ENCODE results near the gene PLXNA3.
A peak's percentile ranks its signal among the peaks of the same experiment; 100 is the strongest.

Gene PLXNA3

DNA sequence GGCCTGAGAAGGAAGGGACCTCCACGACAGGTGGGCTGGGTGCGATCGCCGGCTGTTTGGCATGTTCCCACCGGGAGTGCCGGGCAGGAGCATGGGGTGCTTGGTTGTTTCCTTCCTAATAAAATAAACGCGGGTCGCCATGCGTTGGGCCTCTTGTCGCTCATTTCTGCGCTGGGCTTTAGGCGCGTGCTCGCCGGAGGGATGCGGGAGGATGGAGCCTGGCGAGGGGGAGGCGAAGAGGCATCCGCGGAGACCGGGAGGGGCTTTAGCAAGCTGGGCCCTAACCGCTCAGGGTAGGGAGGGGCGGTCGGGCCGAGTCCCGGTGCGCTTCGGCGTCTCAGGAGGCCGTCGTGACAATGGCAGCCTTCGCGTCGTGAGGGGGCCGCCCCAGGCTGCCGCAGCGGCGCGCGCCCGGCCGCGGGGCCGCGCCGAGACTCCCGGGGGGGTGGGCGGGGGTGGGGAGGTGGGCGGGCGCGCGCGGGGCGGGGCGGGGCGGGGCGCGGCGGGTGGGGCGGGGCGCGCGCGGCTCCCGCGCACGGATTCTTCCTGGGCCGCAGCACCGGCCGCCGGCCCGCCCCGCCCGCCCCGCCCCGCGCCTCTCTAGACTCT is 21.6 kb upstream of the PLXNA3 start:
- DNase-seq = peak; percentile 42

DNA sequence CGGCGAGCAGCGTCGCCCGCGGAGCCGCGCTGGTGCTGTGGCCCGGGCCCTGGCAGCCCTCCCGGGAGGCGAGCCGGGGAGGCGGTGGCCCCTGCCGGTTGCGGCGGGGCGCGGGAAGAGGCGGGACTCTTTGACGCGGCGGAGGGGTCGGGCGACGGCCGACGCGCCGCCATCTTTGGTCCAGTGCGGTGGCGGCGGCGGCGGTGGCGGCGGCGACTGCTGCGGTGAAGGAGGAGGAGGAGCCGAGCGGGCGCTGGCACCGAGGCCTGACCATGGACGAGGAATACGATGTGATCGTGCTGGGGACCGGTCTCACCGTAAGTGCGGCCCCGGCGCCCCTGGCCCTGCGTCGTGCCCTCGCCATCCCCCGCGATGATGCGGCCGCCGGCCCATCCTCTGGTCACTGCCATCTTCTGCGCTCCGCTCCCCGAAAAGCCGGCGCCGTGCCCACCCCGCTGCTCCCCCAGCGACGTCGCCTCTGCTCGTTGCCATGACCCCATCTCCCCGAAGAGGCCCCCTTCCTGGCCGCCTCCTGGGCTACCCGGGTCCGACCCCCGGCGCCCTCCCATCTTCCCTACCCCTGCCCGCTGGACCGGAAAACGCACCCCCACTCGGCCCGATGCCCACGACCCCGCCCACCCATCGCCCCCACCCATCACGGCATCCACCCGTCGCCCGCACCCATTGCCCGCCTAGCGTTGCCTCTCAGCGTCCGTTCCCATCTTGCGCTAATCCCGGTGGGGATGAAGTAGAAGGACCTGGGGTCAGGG is 20.9 kb upstream of the PLXNA3 start, which contains the start of gene GDI1:
Gene GDI1, plus strand, starts transcription at position 172 of the 770 bp plus-strand sequence. Its CDS starts 101 bp downstream, at position 273.
- DNase-seq = peak; percentile 41

DNA sequence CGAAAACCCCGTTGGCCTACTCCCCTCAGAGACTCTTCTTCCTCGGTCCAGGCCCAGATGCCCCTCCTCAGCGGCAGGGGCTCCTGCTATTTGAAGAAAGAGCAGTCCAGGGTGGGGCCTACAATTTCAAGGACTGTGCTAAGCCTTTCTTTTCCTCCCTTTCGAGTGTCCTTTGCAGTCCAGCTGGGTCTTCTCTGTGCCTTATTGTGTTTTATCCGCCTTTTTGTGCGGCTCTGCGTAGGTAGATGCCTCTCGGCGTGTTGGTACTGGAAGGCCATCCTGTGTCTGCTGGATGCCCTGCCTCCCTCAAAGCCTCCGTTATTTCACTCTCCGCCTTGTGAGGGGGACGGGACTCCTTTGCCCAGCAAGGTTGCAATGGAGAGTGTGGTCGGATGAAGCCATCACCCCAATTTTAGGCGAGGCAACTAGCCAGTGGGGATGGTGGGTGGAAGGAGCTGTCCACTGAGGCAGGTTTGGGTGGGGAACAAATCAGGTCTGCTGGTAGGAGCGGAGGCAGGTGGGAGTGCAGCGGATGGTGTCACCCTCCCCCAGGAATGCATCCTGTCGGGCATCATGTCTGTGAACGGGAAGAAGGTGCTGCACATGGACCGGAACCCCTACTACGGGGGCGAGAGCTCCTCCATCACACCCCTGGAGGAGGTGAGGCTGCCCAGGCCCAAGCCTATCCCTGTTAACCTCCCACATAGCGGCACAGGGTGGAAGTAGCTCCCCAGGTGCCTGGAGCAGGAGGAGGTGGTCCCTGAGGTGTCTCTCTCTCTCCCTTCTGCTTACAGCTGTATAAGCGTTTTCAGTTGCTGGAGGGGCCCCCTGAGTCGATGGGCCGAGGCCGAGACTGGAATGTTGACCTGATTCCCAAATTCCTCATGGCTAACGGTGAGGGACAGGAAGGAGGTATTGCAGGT is 19.8 kb upstream of the PLXNA3 start:
- no peak for DNase-seq

DNA sequence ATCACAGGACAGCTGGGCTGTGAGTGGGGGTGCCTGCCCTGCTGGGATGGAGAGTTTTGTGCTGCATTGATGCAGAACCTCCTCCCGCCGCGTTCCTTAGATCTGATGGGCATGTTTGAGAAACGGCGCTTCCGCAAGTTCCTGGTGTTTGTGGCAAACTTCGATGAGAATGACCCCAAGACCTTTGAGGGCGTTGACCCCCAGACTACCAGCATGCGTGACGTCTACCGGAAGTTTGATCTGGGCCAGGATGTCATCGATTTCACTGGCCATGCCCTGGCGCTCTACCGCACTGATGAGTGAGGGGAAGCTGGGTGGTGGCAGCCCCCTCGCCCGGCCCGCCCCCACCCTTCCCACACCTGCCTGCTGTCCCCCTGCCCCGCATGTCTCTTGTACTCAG is 18.2 kb upstream of the PLXNA3 start:
- DNase-seq = no peak

- no peak for DNase-seq
These were observed 17.3 kb upstream of the PLXNA3 start for GRCh38 chrX:154440623-154441357.

- no peak for DNase-seq
These were observed 16.5 kb upstream of the PLXNA3 start for GRCh38 chrX:154441564-154441963.

GRCh38 chrX:154441984-154442707 is 15.9 kb upstream of the PLXNA3 start:
- DNase-seq = no peak

DNA sequence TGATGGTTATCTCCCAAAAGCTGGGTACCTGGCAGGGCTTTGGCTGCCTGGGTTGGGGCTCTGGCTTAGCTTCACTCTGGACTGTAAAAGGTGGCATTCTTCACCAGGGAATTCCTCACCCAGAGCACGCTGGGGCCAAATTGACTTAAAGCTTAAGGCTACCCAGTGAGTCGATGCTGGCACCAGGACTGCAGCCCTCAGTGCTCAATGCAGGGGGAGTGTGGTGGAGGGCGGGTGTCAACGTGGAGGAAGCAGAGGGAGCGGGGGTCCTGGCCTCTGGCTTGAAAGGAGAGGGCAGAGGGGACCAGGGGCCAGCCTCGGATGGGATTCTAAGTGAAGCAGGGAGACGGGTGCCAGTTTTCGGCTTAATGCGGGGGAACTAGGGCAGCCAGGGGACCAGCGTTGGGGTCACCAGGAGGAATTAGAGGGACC is 14.6 kb upstream of the PLXNA3 start:
- DNase-seq = no peak

GRCh38 chrX:154443992-154444754 is 13.9 kb upstream of the PLXNA3 start, which contains the start of gene FAM50A:
TSS of gene FAM50A (plus strand) at chrX:154444141. CDS start at chrX:154444236, 95 bp downstream.
- DNase-seq = peak; percentile 68

GRCh38 chrX:154444755-154445246 is 13.3 kb upstream of the PLXNA3 start:
- DNase-seq = no peak

DNA sequence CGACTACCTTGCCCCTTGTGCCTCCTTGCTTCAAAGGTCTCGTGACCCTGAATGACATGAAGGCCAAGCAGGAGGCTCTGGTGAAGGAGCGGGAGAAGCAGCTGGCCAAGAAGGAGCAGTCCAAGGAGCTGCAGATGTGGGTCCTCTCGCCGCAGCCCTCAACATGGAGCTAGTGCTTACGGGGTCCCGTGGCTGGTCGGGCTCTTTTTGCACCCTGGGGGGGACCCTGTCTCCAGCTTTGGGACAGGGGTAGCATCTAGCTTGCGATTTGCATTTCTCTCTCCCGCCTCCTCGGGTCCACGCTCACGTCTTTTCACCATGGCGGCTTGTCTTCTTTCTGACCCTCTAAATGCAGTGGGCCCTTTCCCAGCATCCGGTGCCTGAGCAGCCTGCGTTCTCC is 12.3 kb upstream of the PLXNA3 start:
- no peak for DNase-seq

DNA sequence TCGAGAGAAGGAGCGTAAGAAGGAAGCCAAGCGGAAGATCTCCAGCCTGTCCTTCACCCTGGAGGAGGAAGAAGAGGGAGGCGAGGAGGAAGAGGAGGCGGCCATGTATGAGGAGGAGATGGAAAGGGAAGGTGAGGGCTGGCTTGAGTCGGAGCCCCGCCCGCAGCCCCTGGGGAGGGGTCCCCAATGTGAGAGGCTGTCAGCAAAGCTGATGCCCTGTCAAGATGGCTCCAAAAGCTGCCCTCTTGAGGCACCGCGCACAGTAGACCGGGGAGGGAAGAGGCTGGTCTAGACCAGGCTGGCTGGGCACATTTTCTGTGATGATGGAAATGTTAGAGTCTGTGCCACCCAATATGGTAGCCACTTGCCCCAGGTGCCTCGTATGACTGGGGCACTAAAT is 11.7 kb upstream of the PLXNA3 start:
- no peak for DNase-seq

- DNase-seq = no peak
These were observed 9.6 kb upstream of the PLXNA3 start for GRCh38 chrX:154448484-154448883.

DNA sequence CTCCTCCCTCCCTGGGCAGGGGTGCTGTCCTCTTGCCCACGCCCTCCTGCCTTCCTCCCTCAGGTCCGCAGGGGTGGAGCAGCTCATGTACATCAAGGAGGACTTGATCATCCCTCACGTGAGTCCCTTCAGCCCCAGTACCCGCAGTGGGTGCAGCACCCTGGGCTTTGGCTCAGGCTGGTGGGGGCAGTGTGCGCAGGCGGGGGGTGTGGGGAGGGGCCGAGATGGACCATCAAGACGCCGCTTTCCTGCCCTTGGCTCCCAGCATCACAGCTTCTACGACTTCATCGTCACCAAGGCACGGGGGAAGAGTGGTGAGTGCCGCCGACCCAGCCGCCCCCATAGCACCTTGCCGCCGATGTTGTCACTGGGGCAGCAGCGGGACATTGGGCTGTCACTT is 8.5 kb upstream of the PLXNA3 start:
- no peak for DNase-seq

GRCh38 chrX:154450312-154450711 is 7.8 kb upstream of the PLXNA3 start:
- DNase-seq = no peak

DNA sequence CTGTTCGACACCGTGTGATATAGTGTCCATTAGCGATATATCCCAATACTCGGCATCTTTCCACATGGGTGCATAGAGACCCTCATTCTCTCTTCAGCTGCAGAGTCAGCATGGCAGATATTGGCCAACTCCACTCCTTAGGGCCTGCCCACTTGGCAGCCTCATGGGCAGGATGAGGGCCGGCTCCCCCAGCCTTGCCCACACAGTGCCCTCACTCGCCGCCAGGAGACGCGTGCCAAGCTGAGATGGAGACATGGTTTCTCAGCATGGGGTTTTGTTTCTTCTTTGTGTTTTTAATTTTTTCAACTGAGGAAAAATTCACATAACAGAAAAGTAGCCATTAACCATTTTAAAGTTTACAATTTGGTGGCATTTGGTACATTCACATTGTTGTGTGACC is 5.3 kb upstream of the PLXNA3 start:
- DNase-seq = no peak

- DNase-seq = peak; percentile 26
These were observed 478 bp upstream of the PLXNA3 start for GRCh38 chrX:154457491-154458115.

- DNase-seq = peak; percentile 10
These were observed 1.1 kb downstream of the PLXNA3 start for GRCh38 chrX:154458954-154459778.

- no peak for DNase-seq
These were observed 1.8 kb downstream of the PLXNA3 start for GRCh38 chrX:154459832-154460231.
